HUDEP-2 (cell line): ENCODE data around the gene BABAM2.
A peak's percentile ranks its signal among the peaks of the same experiment; 100 is the strongest.
"Not testable (repeated sequence)": the region's sequence is repeated elsewhere in the genome, so short reads cannot be mapped to it uniquely, and the experiment has no call there.

Experiments
- DNase-seq, 76 experiments: peaks; one replicate each; lab custom pipeline; 2025; ENCODE audit not compliant: unreplicated experiment in 76 of 76; lab: John Stamatoyannopoulos, UW

Gene BABAM2

DNA sequence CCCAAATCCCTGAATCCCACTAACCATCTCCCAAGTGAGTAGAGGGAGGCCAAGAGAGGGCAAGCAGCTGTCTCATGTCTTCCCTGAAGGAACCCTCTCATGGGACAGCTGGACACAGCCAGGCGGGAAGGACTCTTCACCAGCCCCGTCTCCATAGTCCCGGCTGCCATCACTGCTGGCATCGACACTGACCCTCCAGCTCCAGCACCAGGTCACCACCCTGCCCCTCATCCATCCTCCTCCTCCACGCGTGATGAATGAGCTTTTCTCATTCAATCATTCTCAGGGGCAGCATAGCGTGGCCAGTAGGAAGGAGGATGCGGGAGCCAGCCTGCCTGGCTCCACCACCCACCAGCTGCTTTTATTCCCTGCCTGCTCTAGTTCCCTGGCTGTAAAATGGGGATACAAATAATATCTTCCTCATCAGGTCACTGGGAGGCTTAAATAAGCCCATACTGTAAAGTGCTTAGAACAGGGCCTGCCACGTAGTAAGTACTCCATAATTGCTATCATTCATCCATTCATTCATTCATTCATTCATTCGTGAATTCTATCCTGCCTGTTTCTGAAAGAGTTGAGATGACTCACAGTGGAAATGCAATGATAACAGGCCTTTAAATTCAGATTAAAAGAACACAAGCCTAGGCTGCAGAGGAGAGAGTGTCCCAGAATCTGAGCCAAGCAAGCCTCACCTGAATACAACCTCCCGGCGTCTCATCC is 471.6 kb downstream of the BABAM2 start:
- no peak for DNase-seq

- DNase-seq: no peak
Observed at GRCh38 chr2:28362991-28363521, 472.5 kb downstream of the BABAM2 start.

GRCh38 chr2:28363686-28364280 is 473.3 kb downstream of the BABAM2 start:
- DNase-seq: peak in 5 of 76 experiments; percentile 11 to 20 (median 14)

DNA sequence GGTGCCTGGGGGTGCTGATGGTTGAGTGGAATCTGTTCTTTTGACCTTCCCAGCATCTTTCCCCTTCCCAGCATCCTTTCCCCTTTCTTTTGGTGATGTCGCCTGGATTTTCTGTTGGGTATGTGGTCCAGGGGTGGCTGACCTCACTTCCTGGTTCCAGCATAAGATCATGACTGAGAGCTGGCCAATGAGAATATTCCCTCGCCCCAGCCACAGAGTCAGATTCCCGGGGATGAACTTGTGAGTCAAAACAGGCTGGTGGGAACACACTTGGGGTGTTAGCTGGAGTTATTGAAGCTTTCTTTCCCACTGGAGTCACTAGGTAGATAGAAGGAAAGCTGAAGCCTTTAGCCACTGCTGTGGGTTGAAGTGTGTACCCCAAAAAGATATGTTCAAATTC is 474.1 kb downstream of the BABAM2 start:
- no peak for DNase-seq

- no peak for DNase-seq
Observed at GRCh38 chr2:28365158-28365557, 474.6 kb downstream of the BABAM2 start.

GRCh38 chr2:28366149-28366495 is 475.6 kb downstream of the BABAM2 start:
- DNase-seq: peak in 1 of 76 experiments; percentile 69

- peak in 75 of 76 experiments; percentile 22 to 92 (median 77) for DNase-seq
Observed at GRCh38 chr2:28366496-28367282, 476.2 kb downstream of the BABAM2 start.

- peak in 4 of 76 experiments; percentile 6 to 43 (median 20) for DNase-seq
Observed at GRCh38 chr2:28367667-28368356, 477.3 kb downstream of the BABAM2 start.

DNA sequence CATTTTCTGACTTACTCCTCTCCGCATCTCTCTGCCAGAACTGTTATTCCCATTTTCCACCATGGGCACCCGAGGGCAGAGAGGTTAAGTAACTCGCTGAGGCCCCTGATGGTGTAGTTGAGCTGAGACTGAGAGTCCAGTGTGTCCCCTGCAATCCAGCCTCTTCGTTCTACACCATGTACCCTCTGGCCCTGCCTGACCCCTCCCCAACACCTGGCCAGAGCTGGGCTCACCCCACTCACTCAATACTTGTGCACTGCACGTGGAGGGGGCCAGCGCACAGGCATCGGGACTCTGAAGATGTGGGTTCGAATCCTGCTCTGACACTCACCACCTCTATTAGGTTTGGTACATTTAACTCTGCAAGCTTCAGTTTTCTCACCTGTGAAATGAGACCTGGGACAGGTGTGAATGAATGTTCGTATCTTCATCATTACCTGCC is 477.8 kb downstream of the BABAM2 start:
- DNase-seq: no peak

GRCh38 chr2:28369358-28369757 is 478.8 kb downstream of the BABAM2 start:
- DNase-seq: no peak

DNA sequence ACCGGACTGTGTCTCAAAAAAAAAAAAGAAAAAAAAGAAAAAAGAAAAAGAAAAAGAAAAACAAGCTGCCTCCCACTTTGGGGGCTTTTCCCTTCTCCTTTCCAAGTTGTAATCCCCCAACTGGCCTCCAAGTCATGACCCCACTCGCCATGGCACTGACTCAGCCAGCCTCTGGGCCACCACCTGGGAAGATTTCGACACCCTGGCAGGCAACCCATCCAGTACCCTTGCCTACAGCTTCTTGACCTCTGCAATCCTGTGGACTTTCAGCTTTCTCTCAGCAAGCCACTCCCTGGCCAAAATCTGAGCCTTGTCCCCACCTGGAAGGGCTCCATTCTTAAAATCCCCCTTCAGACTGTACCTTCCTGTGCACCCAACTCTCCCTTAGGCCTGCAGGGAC is 479.8 kb downstream of the BABAM2 start:
- DNase-seq: no peak

DNA sequence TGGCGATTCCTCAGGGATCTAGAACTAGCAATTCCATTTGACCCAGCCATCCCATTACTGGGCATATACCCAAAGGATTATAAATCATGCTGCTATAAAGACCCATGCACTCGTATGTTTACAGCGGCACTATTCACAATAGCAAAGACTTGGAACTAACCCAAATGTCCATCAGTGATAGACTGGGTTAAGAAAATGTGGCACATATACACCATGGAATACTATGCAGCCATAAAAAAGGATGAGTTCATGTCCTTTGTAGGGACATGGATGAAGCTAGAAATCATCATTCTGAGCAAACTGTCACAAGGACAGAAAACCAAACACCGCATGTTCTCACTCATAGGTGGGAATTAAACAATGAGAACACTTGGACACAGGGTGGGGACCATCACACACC is 481.2 kb downstream of the BABAM2 start:
- not testable (repeated sequence) for DNase-seq

DNA sequence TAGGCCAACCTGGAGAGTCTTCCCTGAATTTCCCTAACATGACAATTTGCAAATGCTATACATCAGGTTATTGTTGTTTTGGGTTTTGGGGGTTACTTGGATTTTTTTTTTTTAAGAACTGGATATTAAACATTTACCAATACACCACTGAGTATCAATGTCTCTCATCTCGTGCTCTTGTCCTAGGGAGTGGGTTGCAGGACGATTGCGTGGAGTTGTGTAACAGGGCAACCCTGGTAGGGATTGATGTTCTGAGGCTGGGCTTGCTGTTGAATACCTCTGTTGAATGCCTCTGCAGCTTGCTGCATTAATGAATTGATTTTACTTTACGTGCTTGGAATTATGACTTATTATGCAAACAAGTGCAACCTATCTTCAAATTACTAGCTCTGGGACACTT is 483.3 kb downstream of the BABAM2 start:
- no peak for DNase-seq

DNA sequence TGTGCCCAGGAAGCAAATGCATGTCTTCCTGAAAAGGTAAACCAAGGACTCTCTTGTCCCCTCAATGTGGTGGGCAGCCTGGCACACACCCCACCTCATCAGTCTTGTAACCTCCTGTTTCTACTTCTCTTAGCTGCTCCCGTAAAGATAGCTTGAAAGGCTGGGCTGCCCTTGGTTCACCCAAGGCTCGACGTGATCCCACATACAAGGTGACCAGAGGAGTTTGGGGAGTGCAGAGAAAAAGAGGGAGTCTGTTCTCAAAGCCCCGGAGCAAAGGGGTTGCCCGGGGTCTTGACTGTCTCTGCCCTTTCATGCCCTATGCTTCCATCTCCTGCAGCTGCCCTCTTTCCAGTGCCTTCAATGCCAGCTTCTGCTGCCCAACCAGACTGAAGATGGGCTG is 483.8 kb downstream of the BABAM2 start:
- no peak for DNase-seq

GRCh38 chr2:28375236-28375635 is 484.7 kb downstream of the BABAM2 start:
- DNase-seq: no peak

- no peak for DNase-seq
Observed at GRCh38 chr2:28375742-28376631, 485.5 kb downstream of the BABAM2 start.

DNA sequence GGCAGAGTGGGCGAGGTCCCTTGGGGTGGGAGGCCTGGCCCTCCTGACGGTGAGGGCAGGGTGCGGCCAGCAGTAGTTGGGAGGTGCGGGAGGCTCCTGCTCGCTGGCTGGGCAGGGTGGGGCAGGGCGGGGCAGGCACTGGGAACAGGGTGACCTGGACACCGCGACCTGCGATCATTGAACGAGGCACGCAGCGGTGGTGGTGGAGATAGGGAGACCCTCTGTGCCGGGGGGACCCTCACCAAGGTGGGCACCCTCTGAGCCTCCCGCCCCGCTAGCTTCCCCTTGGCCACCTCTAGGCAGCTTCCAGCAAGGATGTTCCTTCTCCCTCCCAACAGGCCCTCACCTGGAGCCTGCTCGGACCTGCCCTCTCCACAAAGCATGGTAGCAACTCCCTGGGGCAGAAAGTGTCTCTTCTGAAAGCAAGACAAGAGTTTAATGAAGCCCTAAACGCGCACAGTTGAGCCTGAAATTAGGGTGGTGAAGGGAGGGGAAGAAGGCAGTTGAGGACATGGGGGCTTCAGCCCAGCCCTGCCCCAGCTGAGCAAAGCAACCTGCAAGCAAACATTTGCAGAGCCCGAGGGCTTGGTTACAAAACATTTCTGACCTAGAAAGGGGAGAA is 486.8 kb downstream of the BABAM2 start:
- peak in 2 of 76 experiments; percentile 9 to 27 for DNase-seq

DNA sequence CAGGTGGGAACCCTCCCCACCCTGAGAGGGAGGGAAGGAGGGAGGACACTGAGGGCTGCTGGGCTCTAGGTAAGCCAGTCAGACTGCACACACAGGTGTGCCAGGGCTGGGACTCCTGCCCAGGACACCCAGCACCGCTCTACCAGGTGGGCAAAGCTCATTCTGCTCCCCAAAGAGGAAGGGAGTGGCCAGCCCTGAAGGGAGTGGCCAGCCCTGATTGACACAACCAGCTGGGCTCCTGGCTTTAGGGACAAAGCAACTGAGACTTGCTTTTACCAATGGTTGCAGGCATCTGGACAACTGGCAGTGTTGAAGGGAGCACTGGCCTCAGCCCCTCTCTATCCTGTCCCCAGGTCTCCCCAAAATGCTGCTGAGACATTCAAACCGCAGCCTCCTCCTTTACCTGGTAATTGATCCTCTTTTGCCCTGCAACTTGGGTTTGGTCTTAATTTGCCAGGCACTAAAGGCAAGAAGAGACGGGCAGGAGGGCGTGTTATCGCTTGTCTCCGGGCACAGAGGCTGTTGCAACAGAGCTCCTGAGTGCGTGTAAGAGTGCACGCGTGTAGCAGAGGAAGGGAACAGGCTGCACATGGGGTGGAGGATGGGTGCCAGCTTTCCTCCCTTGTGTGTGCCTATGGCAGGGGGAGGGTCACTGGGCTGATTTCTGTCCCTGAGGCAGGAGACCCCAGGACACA is 487.6 kb downstream of the BABAM2 start:
- peak in 39 of 76 experiments; percentile 10 to 66 (median 35) for DNase-seq
